Inflammatory macrophage treated with lipopolysaccharide for 1 hour (primary cell): Measurements from ENCODE around the gene ZKSCAN5.
"Not testable (repeated sequence)": the region's sequence is repeated elsewhere in the genome, so short reads cannot be mapped to it uniquely, and the experiment has no call there.

ENCODE experiments used
- DNase-seq, 2 donors: peaks; one replicate each; pipeline ENCODE4 v3.0.0-alpha.2; 2020 to 2022

ZKSCAN5 gene

DNA sequence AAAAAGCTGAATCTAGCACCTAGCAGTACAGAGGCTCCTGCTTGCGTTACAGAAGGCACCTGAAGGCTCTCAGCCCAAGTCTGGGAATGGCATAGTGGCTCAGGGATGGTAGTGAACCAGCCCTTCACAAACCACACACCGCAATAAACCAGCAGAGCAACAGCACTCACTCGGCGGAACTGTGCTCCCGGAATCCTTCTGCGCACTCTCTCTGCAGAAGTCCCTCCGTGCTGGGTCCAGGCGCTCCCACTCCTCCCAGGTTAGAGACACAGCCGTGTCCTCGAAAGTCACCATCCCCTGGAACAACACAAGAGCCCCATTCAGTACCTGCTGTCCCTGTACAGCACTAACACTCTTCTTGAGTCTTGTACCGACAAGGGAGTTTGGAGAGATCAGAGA, 5.9 kb upstream of the ZKSCAN5 start:
- DNase-seq, result no peak

DNA sequence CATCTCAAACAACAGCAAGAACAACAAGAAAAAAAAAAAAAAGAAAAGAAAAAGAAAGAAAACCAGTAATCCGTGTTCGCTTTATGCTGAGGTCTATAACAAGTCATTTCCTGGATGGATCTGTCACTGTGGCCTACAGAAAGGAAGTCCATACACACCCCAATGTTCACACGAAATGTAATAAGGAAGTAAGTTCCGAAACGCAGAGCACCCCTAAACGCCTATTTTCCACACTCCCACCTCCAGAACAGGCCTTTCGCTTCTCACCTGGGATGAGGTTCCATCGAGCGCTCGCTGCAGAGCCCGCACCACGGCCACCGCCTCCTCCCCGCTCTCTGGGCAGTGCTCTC, 5.1 kb upstream of the ZKSCAN5 start:
- DNase-seq, result peak; percentile 28 to 53

DNA sequence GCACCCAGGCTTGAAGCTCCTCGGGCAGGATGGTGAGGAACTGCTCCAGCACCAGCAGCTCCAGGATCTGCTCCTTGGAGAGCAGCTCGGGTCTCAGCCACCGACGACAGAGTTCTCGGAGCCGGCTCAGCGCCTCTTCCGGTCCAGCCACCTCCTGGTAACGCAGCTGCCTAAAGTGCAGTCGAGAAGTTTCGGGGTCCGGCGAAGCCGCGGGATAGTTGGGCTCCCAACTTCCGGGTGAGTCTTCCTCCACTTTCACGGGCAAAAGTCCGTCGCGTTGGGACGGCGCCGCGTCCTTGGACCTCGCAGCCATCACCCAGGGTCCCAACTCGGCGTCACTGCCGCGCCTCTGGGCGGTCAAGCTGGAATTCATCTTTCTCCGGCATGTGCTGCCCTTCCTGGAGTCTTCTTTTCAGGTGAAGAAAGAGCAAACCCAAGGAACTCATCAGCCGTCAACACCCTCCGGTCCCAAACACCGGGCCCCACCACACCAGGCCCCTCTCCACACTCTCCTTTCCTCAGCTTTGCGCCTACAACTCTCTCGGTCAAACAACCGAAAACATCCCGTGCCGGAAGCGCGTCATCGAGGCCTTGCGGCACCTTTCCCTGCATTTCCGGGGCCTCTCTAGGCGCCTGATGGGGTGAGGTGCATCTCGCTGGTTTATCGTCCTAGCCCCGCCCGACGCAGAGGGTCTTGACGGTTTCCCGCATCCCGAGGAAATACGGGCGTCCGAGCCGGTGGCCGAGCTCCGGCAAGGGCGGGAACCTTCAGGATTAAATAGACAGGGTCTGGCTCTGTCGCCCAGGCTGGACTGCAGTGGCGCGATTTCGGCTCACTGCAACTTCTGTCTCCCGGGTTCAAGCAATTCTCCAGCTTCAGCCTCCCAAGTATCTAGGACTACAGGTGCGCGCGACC, 4.5 kb upstream of the ZKSCAN5 start, which contains the start of gene ZNF394:
ZNF394 (minus strand) TSS at position 561 of the 916 bp plus-strand sequence; CDS start at position 373, 188 bp downstream.
- peak; percentile 88 to 94 for DNase-seq

DNA sequence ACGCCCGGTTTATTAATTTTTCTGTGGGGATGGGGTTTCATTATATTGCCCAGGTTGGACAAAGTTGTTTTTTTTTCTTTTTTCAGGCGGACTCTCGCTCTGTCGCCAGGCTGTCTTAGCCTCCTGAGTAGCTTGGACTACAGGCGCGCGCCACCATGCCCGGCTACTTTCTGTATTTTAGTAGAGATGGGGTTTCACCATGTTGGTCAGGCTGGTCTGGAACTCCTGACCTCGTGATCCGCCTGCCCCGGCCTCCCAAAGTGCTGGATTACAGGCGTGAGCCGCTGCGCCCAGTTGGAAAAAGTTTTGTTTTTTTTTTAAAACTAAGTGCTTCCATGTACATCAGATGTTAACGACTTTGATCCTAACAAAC, 3.8 kb upstream of the ZKSCAN5 start:
- DNase-seq, result no peak

DNA sequence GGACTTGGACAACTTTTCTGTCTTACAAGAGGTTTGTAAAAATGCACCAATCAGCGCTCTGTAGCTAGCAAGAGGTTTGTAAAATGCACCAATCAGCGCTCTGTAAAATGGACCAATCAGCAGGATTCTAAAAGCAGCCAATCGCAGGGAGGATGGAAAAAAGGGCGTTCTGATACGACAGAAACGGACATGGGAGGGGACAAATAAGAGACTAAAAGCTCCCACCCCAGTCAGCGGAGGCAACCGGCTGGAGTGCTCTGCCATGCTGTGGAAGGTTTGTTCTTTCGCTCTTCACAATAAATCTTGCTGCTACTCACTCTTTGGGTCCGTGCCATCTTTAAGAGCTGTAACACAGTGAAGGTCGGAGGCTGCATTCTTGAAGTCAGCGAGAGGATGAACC, 3.2 kb upstream of the ZKSCAN5 start:
- DNase-seq, result not testable (repeated sequence)

- DNase-seq, result peak in 1 of 2 donors; percentile 96
Measured at GRCh38 chr7:99504281-99504602, 220 bp upstream of the ZKSCAN5 start.

GRCh38 chr7:99505324-99505662, 831 bp downstream of the ZKSCAN5 start:
- no peak for DNase-seq

DNA sequence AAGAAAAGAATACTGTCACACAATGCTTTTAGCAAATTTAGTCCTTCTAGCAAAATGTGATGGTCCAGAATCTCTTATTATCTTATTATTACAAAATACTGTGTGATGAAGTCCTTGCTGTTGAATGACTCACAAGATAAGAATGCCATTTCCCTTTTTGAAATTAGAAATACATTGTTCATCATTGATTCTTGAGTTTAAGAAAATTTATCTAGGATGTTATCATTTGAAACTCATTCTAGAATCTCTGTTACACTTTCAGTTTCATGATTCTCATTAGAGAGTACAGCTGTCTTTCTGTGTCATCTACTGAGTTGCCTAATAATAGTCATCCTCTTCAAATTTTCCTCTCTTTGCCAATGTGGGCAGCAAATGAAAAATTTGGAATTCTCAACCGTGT, 9.6 kb downstream of the ZKSCAN5 start:
- peak in 1 of 2 donors; percentile 9 for DNase-seq

DNA sequence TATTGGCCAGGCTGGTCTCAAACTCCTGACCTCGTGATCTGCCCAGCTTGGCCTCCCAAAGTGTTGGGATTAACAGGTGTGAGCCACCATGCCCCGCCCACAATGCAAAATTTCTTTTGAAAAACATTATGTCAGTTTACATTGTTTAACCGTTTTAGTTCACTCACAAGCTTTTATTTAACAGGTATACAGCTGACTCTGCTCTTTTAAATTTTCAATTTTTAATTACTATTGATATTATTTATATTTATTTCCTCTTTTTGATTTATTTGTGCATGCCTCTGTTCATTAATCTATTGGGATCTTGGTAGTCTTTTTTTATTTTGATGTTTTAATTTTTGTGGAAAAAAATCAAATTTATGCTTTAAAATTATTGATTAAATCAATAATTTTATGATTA, 16.9 kb downstream of the ZKSCAN5 start:
- DNase-seq, result no peak

- peak; percentile 18 to 38 for DNase-seq
Measured at GRCh38 chr7:99525713-99526440, 21.4 kb downstream of the ZKSCAN5 start.

- DNase-seq, result no peak
Measured at GRCh38 chr7:99531354-99531765, 26.9 kb downstream of the ZKSCAN5 start.

DNA sequence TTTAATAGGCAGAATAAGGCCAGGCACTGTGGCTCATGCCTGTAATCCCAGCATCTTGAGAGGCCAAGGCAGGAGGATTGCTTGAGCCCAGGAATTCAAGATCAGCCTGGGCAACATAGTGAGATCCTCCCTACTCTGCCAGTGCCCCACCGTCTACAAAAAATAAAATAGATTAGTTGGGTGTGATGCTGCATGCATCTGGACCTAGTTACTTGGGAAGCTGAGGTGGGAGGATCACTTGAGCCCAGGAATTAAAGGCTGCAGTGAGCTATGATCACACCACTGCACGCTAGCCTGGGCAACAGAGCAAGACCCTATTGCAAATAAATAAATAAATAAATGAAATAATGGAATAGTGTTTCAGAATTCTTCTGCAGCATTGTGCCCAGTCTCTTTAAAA, 31.2 kb downstream of the ZKSCAN5 start:
- DNase-seq, result no peak

DNA sequence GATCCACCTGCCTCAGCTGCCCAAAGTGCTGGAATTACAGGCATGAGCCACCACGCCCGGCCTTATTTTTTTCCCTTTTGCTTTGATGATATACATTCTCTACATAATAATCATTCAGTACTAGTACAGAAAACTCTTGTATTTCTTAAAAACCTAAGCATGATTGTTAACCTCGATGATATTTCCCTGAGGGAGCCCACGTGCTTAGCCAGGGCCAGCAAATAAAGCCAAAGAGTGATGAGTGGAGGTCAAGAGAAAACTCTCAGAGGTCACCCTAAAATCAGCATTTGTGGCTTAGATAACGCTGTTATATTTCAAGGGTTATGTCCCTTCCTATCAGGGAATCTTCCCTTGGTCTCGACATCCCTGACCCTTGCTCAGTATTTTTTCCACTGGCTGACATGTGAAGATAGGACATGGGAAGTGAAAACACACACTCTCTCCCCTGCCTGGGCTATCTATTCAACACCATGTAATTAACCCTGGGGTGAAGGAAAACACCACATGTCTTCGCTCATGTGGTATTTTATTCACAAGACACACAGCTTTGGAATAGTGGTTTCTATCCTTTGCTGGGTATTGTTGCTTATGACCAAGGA, 34.9 kb downstream of the ZKSCAN5 start:
- no peak for DNase-seq

GRCh38 chr7:99540542-99540941, 36.1 kb downstream of the ZKSCAN5 start:
- no peak for DNase-seq

DNA sequence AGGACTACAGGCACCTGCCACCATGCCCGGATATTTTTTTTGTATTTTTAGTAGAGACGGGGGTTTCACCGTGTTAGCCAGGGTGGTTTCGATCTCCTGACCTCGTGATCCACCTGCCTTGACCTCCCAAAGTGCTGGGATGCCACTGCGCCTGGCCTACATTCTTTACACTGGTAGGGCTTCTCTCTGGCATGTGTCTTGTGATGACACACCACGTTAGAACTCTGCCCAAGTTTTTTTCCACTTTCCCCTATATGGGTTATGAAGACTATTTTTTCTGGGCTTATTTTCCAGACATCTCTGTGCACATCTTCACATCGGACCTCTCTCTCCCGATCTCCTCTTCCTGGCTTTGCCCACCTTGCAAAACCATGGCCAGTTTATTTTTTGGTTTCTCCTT, 36.8 kb downstream of the ZKSCAN5 start:
- no peak for DNase-seq

DNA sequence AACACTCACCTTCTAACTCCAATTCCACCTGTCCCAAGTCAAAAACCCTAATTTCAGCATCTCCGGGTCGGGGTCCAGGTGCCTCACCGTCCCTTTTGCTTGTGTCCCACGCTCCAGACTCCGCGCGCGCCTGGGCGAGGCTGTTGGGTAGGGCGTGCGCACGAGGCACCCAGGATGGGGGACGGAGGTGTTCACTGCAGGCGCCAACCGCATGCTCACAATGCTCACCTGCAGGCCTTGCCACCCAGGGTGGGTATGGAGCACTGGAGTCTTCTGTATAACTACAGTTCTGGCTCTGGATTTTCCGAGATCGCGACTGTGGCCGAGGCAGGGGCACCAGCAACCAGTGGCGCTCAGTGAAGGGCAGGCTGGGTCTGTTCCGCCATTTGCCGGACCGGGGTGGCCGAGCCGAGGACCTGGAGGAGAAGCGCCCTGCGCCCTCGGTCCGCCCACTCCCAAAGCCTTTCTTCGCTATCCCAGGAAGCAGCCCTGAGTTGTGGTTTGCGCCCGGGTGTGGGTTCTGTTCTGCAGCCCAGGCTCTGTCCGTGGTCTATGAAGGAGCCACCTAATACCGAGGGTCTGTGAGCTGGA, 38.7 kb downstream of the ZKSCAN5 start:
- DNase-seq, result no peak

GRCh38 chr7:99543916-99544315, 39.5 kb downstream of the ZKSCAN5 start:
- no peak for DNase-seq

DNA sequence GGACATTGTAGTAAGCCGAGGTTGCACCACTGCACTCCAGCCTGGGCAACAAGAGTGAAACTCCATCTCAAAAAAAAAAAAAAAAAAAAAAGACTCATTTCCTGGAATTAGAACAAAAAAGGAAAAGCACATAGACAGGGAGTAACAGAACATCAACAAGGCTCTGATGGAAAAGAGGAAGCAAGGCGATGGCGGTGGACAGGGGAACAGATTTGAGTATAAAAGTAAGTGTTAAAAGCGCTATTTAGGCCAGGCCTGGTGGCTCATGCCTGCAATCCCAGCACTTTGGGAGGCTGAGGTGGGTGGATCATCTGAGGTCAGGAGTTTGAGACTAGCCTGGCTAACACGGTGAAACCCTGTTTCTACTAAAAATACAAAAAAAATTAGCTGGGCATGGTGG, 40.8 kb downstream of the ZKSCAN5 start:
- DNase-seq, result not testable (repeated sequence)

DNA sequence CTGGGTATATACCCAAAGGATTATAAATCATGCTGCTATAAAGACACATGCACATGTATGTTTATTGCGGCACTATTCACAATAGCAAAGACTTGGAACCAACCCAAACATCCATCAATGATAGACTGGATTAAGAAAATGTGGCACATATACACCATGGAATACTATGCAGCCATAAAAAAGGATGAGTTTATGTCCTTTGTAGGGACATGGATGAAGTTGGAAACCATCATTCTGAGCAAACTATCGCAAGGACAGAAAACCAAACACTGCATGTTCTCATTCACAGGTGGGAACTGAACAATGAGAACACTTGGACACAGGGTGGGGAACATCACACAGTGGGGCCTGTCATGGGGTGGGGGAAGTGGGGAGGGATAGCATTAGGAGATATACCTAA, 45.1 kb downstream of the ZKSCAN5 start:
- not testable (repeated sequence) for DNase-seq

DNA sequence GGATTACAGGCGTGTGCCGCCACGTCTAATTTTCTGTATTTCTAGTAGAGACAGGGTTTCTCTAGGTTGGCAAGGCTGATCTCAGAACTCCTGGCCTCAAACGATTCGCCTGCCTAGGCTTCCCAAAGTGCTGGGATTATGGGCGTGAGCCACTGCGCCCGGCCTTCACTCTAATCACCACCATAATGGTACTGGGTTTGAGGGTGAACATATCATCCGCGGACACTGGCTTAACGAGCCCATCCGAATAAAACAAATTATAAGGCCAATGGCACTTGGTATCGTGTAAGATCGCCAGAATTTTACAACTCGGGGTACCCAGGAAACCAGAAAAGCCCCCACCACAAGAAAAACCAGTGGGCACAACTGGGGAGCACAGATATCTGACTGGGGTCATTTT, 46.9 kb downstream of the ZKSCAN5 start:
- no peak for DNase-seq

GRCh38 chr7:99551767-99552463, 47.5 kb downstream of the ZKSCAN5 start, which contains the start of gene FAM200A:
FAM200A (minus strand) TSS chr7:99552114; CDS start chr7:99548407, 3,707 bp downstream.
- DNase-seq, result peak; percentile 85 to 93

- no peak for DNase-seq
Measured at GRCh38 chr7:99553039-99553438, 48.6 kb downstream of the ZKSCAN5 start.

- DNase-seq, result peak; percentile 13 to 56
Measured at GRCh38 chr7:99554939-99555338, 50.5 kb downstream of the ZKSCAN5 start.
